GM21723 (cell line): ENCODE data around the gene SEPTIN10.

Experiments
- ATAC-seq: cut with Tn5 transposase; IDR thresholded peaks from one replicate; pipeline ENCODE4 v1.9.1; 2021; ENCODE audit warnings: mild to moderate bottlenecking, moderate library complexity; ENCODE audit not compliant: unreplicated experiment

The SEPTIN10 gene

DNA sequence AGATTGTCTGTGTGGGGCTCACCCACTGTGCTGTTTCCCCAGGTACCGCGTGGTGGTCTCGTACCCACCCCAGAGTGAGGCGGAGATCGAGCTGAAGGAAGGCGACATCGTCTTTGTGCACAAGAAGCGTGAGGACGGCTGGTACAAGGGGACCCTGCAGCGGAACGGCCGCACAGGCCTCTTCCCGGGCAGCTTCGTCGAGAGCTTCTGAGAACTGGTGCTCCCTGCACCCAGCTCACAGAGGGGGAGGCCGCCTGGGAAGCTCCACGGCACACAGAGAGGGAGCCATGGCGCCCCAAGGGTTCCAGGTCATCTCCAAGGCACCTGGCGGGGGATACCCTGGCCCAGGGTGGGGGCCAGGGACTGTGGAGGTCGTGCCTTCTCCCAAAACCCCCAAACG lies 112.3 kb downstream of the SEPTIN10 start:
- no peak for ATAC-seq

GRCh38 chr2:109500910-109501309 lies 112.9 kb downstream of the SEPTIN10 start:
- ATAC-seq: no peak

GRCh38 chr2:109499566-109499965 lies 114.2 kb downstream of the SEPTIN10 start:
- ATAC-seq: no peak

- ATAC-seq: no peak
Observed at GRCh38 chr2:109498906-109499305, 114.9 kb downstream of the SEPTIN10 start.

GRCh38 chr2:109497911-109498870 lies 115.6 kb downstream of the SEPTIN10 start:
- no peak for ATAC-seq

DNA sequence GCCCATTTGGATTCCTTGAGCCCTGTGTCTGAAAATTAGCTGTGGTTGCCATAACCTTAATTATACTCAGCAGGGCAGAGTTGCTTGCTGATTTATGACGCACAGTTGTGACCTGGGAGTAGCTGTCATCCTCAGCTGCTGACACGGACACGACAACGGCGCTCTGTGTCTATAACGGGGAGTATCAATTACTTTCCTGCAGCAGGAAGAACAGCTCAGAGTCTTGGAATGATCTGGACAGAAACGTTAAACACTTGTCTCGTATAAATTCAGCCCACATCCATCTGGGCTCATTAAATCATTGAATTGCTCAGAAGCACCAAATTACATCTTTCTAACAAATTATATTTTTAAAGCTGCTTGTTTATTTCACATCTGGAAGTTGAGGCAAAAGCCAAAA lies 116.3 kb downstream of the SEPTIN10 start:
- no peak for ATAC-seq

DNA sequence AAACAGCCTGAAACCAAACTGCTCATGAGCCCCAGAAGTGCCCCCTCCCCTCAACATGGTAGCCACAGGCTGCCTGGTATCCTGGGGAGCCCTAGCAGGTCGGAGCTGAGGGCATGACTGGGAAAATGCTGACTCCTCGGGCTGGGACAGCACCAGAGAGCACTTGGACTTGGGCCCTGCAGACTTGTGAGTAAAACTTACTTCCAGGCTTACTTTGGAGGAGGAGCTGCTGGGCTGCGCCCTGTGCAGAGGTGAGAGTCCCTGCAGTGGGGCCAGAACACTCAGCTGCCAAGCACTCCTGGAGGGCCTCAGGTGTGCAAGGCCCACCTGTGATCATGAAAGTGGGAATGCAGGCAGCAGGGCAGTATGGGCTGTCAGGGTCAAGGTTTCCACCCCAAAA lies 119.4 kb downstream of the SEPTIN10 start:
- ATAC-seq: no peak

GRCh38 chr2:109493176-109493935 lies 120.4 kb downstream of the SEPTIN10 start:
- no peak for ATAC-seq
